Measurements from ENCODE around the gene CIP2A.

GRCh38 chr3:108620250-108620649, 31.0 kb upstream of the CIP2A start:
- TF ChIP-seq CTCF (conservative IDR thresholded peaks at IDR 0.05; ENCODE audit: low read depth, low read length) = no peak
- no peak for TF ChIP-seq MXI1 (IDR thresholded peaks at IDR 0.05; ENCODE audit: borderline replicate concordance, low read depth, low read length)
- no peak for TF ChIP-seq RCOR1 (IDR thresholded peaks at IDR 0.05; ENCODE audit: insufficient replicate concordance, low read length)
- TF ChIP-seq POLR2A (IDR thresholded peaks at IDR 0.05; ENCODE audit: low read depth, low read length) = no peak
- TF ChIP-seq CEBPB (IDR thresholded peaks at IDR 0.05; ENCODE audit: low read depth, low read length) = no peak
- no peak for TF ChIP-seq RAD21 (IDR thresholded peaks at IDR 0.05; ENCODE audit: low read length)
